HepG2 (cell line): ENCODE data around the gene ANKS1A. TPM values are rescaled to one million over a fixed set of nuclear protein-coding genes. Genes with fewer than 3 reads are reported as not detected.

ENCODE experiments used
- ATAC-seq: fragments of 200-7000 bp; cut with Tn5 transposase; 3 replicates; pipeline ENCODE4 v1.9.1; 2020; ENCODE audit warnings: mild to moderate bottlenecking, moderate library complexity
- BruUV-seq: library from RNA; stranded (reverse); fragments of 400-500 nt; replicated peaks from 2 replicates; lab custom pipeline; 2021; lab: Mats Ljungman, UMichigan
- CTCF ChIA-PET: fragments of 300-600 bp; formaldehyde crosslinking; extraction: SDS; loops from one replicate; lab custom pipeline; 2021; ENCODE audit warnings: low total read pairs, inconsistent platforms, low intra/inter-chr PET ratio; lab: Yijun Ruan, JAX
- POLR2A ChIA-PET: fragments of 350-600 bp; sonication (Branson Sonifier 250); formaldehyde crosslinking; loops from one replicate; lab custom pipeline; 2020; ENCODE audit warnings: antibody characterized with exemption, inconsistent platforms; lab: Yijun Ruan, JAX
- DNase-seq: peaks from one replicate; pipeline ENCODE4 v3.0.0-alpha.2; 2015; ENCODE audit warnings: low spot score
- FAIRE-seq: peaks from 3 replicates; lab custom pipeline; 2011; peaks lifted over from hg19 to GRCh38; lab: Jason Lieb, UNC
- H2AFZ ChIP-seq: one replicate; pipeline ENCODE4 v1.6.1; 2011; ENCODE audit warnings: low read length, inconsistent platforms
- H3K27ac ChIP-seq: fragments of 300-600 bp; 3 replicates; pipeline ENCODE4 v1.8.0; 2011; ENCODE audit warnings: mixed run types, mild to moderate bottlenecking, mixed read lengths, low read length, inconsistent platforms; ENCODE audit not compliant: insufficient read depth; ENCODE audit errors: extremely low read length
- H3K27me3 ChIP-seq, 2 experiments: fragments of 200-600 bp in 1 of 2; 2 replicates in 1 of 2; 3 replicates in 1 of 2; pipeline versions ENCODE4 v1.6.0 to v1.8.0; 2011; ENCODE audit warnings: low read length in 2 of 2, mild to moderate bottlenecking in 2 of 2, moderate library complexity in 2 of 2, inconsistent platforms in 1 of 2; ENCODE audit not compliant: insufficient read depth in 2 of 2, control insufficient read depth in 1 of 2
- H3K36me3 ChIP-seq, 2 experiments: fragments of 200-600 bp in 1 of 2; replicated peaks in 1 of 2; 2 replicates in 1 of 2; 3 replicates in 1 of 2; pipeline versions ENCODE4 v1.5.1 to v1.8.0; 2011; ENCODE audit warnings: low read length in 2 of 2, inconsistent platforms in 1 of 2; ENCODE audit not compliant: insufficient read depth in 2 of 2, control insufficient read depth in 1 of 2
- H3K4me1 ChIP-seq: 2 replicates; pipeline ENCODE4 v1.5.1; 2012; ENCODE audit warnings: low read length, inconsistent platforms; ENCODE audit not compliant: insufficient read depth
- H3K4me2 ChIP-seq: 2 replicates; pipeline ENCODE4 v1.6.0; 2011; ENCODE audit warnings: low read depth, low read length, inconsistent platforms
- H3K4me3 ChIP-seq, 3 experiments: fragments of 200-600 bp in 1 of 3; sonication (generic), shearing (Covaris generic) in 1 of 3; replicated peaks in 1 of 3; 2 replicates each; pipeline ENCODE4 v1.5.1; 2011 to 2016; ENCODE audit warnings: low read length in 3 of 3, inconsistent platforms in 2 of 3, low read depth in 2 of 3, mild to moderate bottlenecking in 2 of 3, control low read depth in 1 of 3, mixed read lengths in 1 of 3; ENCODE audit not compliant: insufficient read depth in 1 of 3
- H3K79me2 ChIP-seq: one replicate; pipeline ENCODE4 v1.6.1; 2011; ENCODE audit warnings: low read length, inconsistent platforms; ENCODE audit not compliant: insufficient read depth
- H3K9ac ChIP-seq: 2 replicates; pipeline ENCODE4 v1.6.0; 2011; ENCODE audit warnings: mild to moderate bottlenecking, low read depth, low read length, inconsistent platforms; ENCODE audit not compliant: insufficient read depth
- H3K9me3 ChIP-seq: 2 replicates; pipeline ENCODE4 v1.5.1; 2012; ENCODE audit warnings: mild to moderate bottlenecking, low read length
- H4K20me1 ChIP-seq: 2 replicates; pipeline ENCODE4 v1.6.0; 2011; ENCODE audit warnings: inconsistent platforms, mild to moderate bottlenecking, low read length, moderate library complexity; ENCODE audit not compliant: insufficient read depth
- ERF ChIP-seq: IDR thresholded peaks from 2 replicates; pipeline ENCODE4 v1.6.1; 2018; ENCODE audit warnings: missing biosample characterization, missing genetic modification reagents
- ZNF562 ChIP-seq: sonication (generic); formaldehyde crosslinking; IDR thresholded peaks from 2 replicates; pipeline ENCODE4 v1.8.0; 2022; ENCODE audit warnings: missing genetic modification reagents, borderline replicate concordance
- ZNF614 ChIP-seq: IDR thresholded peaks from 2 replicates; pipeline ENCODE4 v1.6.1; 2018; ENCODE audit warnings: missing biosample characterization, missing genetic modification reagents, inconsistent platforms, borderline replicate concordance
- WGBS: methylation state at CpG from one replicate; pipeline ENCODE4 v1.1.6; 2017; ENCODE audit warnings: low lambda C conversion rate; 5-methylcytosine and 5-hydroxymethylcytosine counted together
- in situ Hi-C: cut with HindIII; loops from 2 replicates; pipeline ENCODE4 v1.10.0; 2017; ENCODE audit warnings: low pct_unique_long_range_greater_than_20kb; ENCODE audit not compliant: extremely low pct_ligation_motif_present
- intact Hi-C: fragments of 100-400 bp; cut with micrococcal nuclease; formaldehyde crosslinking; loops from one replicate; pipeline ENCODE4 v1.10.0; 2022; ENCODE audit not compliant: unreplicated experiment
- polyA plus RNA-seq, 8 experiments: library from polyadenylated mRNA; depleted of rRNA in 3 of 8; stranded (reverse) in 7 of 8; unstranded in 1 of 8; fragments of >200 nt; fragmentation: Illumina TruSeq in 4 of 8; extraction: Trizol in 4 of 8; gene quantifications; 2 replicates each; pipeline versions ENCODE4 v1.2.1 to v1.2.3, GENCODE V29; 2011 to 2016; ENCODE audit warnings: low read depth in 4 of 8, missing spikeins in 1 of 8, mixed read lengths in 1 of 8; ENCODE audit not compliant: insufficient read depth in 1 of 8
- total RNA-seq, 5 experiments: library from RNA; depleted of rRNA; stranded (reverse); fragments of >200 nt; fragmentation: Illumina TruSeq; extraction: Trizol; gene quantifications; 2 replicates each; pipeline ENCODE4 v1.2.3, GENCODE V29; 2016; ENCODE audit warnings: low read depth in 1 of 5
- TF ChIP-seq, protein P1 (sequence below): sonication (generic); formaldehyde crosslinking; IDR thresholded peaks from 2 replicates; pipeline ENCODE4 v1.4.0; 2020; ENCODE audit warnings: missing genetic modification reagents

The ANKS1A gene
- total and polyA plus RNA-seq, 2 of the 13 experiments (the other 11 are each of a cell fraction or from before 2014, with no cell fraction given), result 7.2 to 15.1 TPM

DNA sequence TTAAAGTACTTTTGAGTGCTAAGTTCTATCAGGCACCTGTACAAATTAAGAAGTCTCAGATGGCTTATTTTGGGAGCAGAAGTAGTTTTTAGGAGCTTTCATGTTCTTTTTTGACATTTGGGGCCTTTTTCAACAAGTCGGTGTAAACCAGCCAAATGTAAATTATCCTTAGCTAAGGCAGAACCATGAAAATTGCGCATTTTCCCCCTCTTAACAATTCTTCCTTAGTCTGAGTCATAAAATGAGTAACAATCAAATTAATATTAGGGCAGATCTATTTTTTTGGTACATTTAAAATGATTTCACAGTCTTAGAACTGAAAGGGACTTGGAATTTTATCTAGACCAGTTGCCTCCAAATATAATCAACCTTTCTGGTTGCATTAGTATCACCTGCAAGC, 87.2 kb downstream of the ANKS1A start:
- Histone ChIP-seq H3K36me3 (peaks cover 1 to 9% of the 10 kb centered on the region in 2 experiments; a peak in 3 of 5 replicates), H4K20me1 (no peaks in the 10 kb centered on the region), H3K4me3 (no peak overlapping the region), H3K27me3 (no peaks in the 10 kb centered on the region), H2AFZ (no peak overlapping the region), H3K4me2 (no peak overlapping the region), H3K79me2 (no peaks in the 10 kb centered on the region), H3K4me1 (no peaks in the 10 kb centered on the region), H3K9me3 (no peaks in the 10 kb centered on the region), H3K27ac (no peak overlapping the region), H3K9ac (no peak overlapping the region)
- no peak for ATAC-seq
- TF ChIP-seq ZNF614 (no peak), ZNF562 (CRISPR knock-in tag) (no peak)
- FAIRE-seq, result no peak
- no TSS peak for BruUV-seq
- intact Hi-C loops, result no loop called here
- ChIA-PET CTCF (no interaction called here), POLR2A (no interaction called here)
- no peak for DNase-seq
- in situ Hi-C loops, result no loop called here
- WGBS, result 97% methylated on average over 2 of the region's 2 CpGs

DNA sequence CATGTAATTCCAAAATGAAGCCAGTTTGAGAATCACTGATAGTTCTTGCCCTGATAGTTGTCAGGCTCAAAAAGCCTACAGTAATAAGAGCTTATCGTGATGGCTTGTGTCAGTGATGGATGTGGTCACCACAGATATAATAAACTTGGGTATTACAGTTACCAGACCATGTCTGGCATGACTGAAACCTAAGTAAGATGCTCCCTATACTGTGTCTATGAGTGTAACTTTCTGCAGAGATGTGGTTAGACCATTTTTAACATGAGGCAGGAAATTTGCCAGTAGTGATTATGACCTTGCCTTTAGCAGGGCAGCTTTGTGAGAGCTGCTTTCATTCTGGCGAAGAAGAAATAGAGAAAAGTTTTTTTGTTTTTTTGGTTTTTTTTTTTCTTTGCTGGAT, 90.2 kb downstream of the ANKS1A start:
- Histone ChIP-seq H3K4me2 (no peak overlapping the region), H3K4me3 (no peak overlapping the region), H3K79me2 (no peaks in the 10 kb centered on the region), H3K9ac (no peak overlapping the region), H3K4me1 (no peaks in the 10 kb centered on the region), H3K9me3 (no peaks in the 10 kb centered on the region), H4K20me1 (no peaks in the 10 kb centered on the region), H3K27me3 (no peaks in the 10 kb centered on the region), H2AFZ (no peak overlapping the region), H3K27ac (no peak overlapping the region), H3K36me3 (peaks cover 5 to 24% of the 10 kb centered on the region in 2 experiments; a peak in 4 of 5 replicates)
- ATAC-seq (no peak), FAIRE-seq (no peak), DNase-seq (no peak)
- TF ChIP-seq, protein P1, sequence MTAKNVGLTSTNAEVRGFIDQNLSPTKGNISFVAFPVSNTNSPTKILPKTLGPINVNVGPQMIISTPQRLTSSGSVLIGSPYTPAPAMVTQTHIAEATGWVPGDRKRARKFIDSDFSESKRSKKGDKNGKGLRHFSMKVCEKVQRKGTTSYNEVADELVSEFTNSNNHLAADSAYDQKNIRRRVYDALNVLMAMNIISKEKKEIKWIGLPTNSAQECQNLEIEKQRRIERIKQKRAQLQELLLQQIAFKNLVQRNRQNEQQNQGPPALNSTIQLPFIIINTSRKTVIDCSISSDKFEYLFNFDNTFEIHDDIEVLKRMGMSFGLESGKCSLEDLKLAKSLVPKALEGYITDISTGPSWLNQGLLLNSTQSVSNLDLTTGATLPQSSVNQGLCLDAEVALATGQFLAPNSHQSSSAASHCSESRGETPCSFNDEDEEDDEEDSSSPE (CRISPR knock-in tag), result no peak
- TF ChIP-seq ERF (CRISPR knock-in tag), result no peak
- 99% methylated on average over 2 of the region's 2 CpGs for WGBS
- ChIA-PET CTCF (no interaction called here), POLR2A (no interaction called here)
- no TSS peak for BruUV-seq
- intact Hi-C loops (no loop called here), in situ Hi-C loops (no loop called here)
